ENCODE results near the gene ADM5. TPM values are rescaled to one million over a fixed set of nuclear protein-coding genes. Genes with fewer than 3 reads are reported as not detected.

The ADM5 gene
- polyA plus RNA-seq, 2 of the 4 experiments (the other 2 are of a cell fraction) = 2.0 to 4.3 TPM

- no peak overlapping the region for H3K4me3 ChIP-seq
- no peaks in the 10 kb centered on the region for H3K9me3 ChIP-seq
- H3K4me2 ChIP-seq = no peak overlapping the region
- H3K4me1 ChIP-seq = peaks cover 20% of the 10 kb centered on the region
- WGBS (ENCODE audit: missing lambda C conversion rate) = 94% methylated on average over 13 of the region's 13 CpGs
- ATAC-seq = peak in 1 of 2 experiments; percentile 6; a peak in 2 of 6 replicates
- ChIA-PET POLR2A (interaction anchor here (1.0 to 2.6 kb wide), 4 partner anchors 9 to 80 kb away, joined by 3 to 13 read pairs (median 3); partner anchors contain the start of gene PRMT1), CTCF (interaction anchor here (0.6 to 5.5 kb wide), 34 partner anchors 8 to 451 kb away, joined by 3 to 42 read pairs (median 4); partner anchors contain the start of genes FUZ, RRAS and TSKS)
- DNase-seq (ENCODE audit: low read depth in 1 of 2, low spot score in 1 of 2) = no peak
- no peak for FAIRE-seq
- H3K27ac ChIP-seq = 0 out of 6 replicates have a peak overlapping the region, but pooled peaks of 1 of the 2 experiments have one; percentile 2
- TF ChIP-seq RCOR1 (IDR thresholded peaks at IDR 0.05; ENCODE audit: low read depth, low read length) (no peak), RAD21 (conservative IDR thresholded peaks at IDR 0.05 in 1 of 2, IDR thresholded peaks at IDR 0.05 in 1 of 2) (peak in 1 of 2 experiments; percentile 28; a peak in 1 of 5 replicates)
Observed at GRCh38 chr19:49684983-49685553, 4.3 kb upstream of the ADM5 start.

GRCh38 chr19:49685845-49686332 lies 3.5 kb upstream of the ADM5 start:
- H3K4me2 ChIP-seq = no peak overlapping the region
- peaks cover 12% of the 10 kb centered on the region for H3K4me1 ChIP-seq
- ChIA-PET CTCF (interaction anchor here (0.7 to 5.5 kb wide), 16 partner anchors 8 to 161 kb away, joined by 3 to 42 read pairs (median 4); partner anchors contain the start of gene FUZ), POLR2A (interaction anchor here (1.0 to 2.6 kb wide), 2 partner anchors 9 to 45 kb away, joined by 3 to 13 read pairs; partner anchors contain the start of gene PRMT1)
- WGBS (ENCODE audit: missing lambda C conversion rate) = 88% methylated on average over 23 of the region's 23 CpGs
- ATAC-seq = no peak
- TF ChIP-seq EHMT2 (IDR thresholded peaks at IDR 0.05; ENCODE audit: low read depth) (no peak), FOSB (CRISPR knock-in tag; IDR thresholded peaks at IDR 0.05) (peak; percentile 54; the same call in 1 of the 2 replicates)
- DNase-seq (ENCODE audit: low read depth in 1 of 2, low spot score in 1 of 2) = no peak
- no peaks in the 10 kb centered on the region for H3K9me3 ChIP-seq
- no peak overlapping the region for H3K4me3 ChIP-seq
- H3K27ac ChIP-seq = no peak overlapping the region
- FAIRE-seq = no peak

GRCh38 chr19:49686503-49687088 lies 2.8 kb upstream of the ADM5 start:
- CTCF ChIA-PET = interaction anchor here (0.7 to 5.5 kb wide), 12 partner anchors 8 to 158 kb away, joined by 3 to 42 read pairs (median 4); no protein-coding TSS in a partner anchor
- Histone ChIP-seq H3K4me3 (no peak overlapping the region), H3K9me3 (no peaks in the 10 kb centered on the region), H3K27ac (no peak overlapping the region), H3K4me1 (peaks cover 9% of the 10 kb centered on the region; the same call in 1 of the 3 replicates), H3K4me2 (no peak overlapping the region)
- FAIRE-seq (no peak), DNase-seq (ENCODE audit: low read depth in 1 of 2, low spot score in 1 of 2) (no peak), ATAC-seq (no peak)
- TF ChIP-seq PBX3 (IDR thresholded peaks at IDR 0.05) = no peak
- no peak for TF ChIP-seq CTCF (IDR thresholded peaks at IDR 0.05)
- no peak for TF ChIP-seq SMC3 (IDR thresholded peaks at IDR 0.05)
- TF ChIP-seq BHLHE40 (IDR thresholded peaks at IDR 0.05; ENCODE audit: low read depth, low read length) = no peak
- POLR2A ChIA-PET = interaction anchor here (2.6 kb wide), 1 partner anchor 10 kb away, joined by 13 read pairs; the partner anchor contains the start of gene PRMT1
- WGBS (ENCODE audit: missing lambda C conversion rate) = 92% methylated on average over 22 of the region's 27 CpGs

- no peak for ATAC-seq
- Histone ChIP-seq H3K4me1 (peaks cover 9% of the 10 kb centered on the region; the same call in 1 of the 3 replicates), H3K4me2 (no peak overlapping the region), H3K9me3 (no peaks in the 10 kb centered on the region), H3K27ac (no peak overlapping the region), H3K4me3 (no peak overlapping the region)
- CTCF ChIA-PET = interaction anchor here (0.9 to 5.5 kb wide), 10 partner anchors 8 to 117 kb away, joined by 3 to 42 read pairs (median 4); no protein-coding TSS in a partner anchor
- TF ChIP-seq CHD4 (IDR thresholded peaks at IDR 0.05; ENCODE audit: borderline replicate concordance) (no peak), BCL3 (IDR thresholded peaks at IDR 0.05) (no peak), RAD21 (conservative IDR thresholded peaks at IDR 0.05 in 1 of 2, IDR thresholded peaks at IDR 0.05 in 1 of 2) (no peak), HOXB5 (CRISPR knock-in tag; IDR thresholded peaks at IDR 0.05) (no peak), HES2 (IDR thresholded peaks at IDR 0.05) (no peak), GATA3 (IDR thresholded peaks at IDR 0.05; ENCODE audit: borderline replicate concordance) (no peak), KDM1A (IDR thresholded peaks at IDR 0.05; ENCODE audit: low read depth) (no peak), EHF (CRISPR knock-in tag; IDR thresholded peaks at IDR 0.05) (no peak), E2F6 (IDR thresholded peaks at IDR 0.05; ENCODE audit: borderline replicate concordance, low read depth) (no peak), TP53 (CRISPR knock-in tag; IDR thresholded peaks at IDR 0.05) (no peak), FOXS1 (CRISPR knock-in tag; IDR thresholded peaks at IDR 0.05) (no peak), CBX8 (IDR thresholded peaks at IDR 0.05) (no peak), MAFK (IDR thresholded peaks at IDR 0.05; ENCODE audit: partially characterized antibody) (no peak)
- FAIRE-seq = no peak
- POLR2A ChIA-PET = no interaction called here
- no peak for DNase-seq (ENCODE audit: low read depth in 1 of 2, low spot score in 1 of 2)
- 77% methylated on average over 10 of the region's 12 CpGs for WGBS (ENCODE audit: missing lambda C conversion rate)
Observed at GRCh38 chr19:49687150-49687549, 2.2 kb upstream of the ADM5 start.
